ENCODE data around the gene LRCH1.

DNA sequence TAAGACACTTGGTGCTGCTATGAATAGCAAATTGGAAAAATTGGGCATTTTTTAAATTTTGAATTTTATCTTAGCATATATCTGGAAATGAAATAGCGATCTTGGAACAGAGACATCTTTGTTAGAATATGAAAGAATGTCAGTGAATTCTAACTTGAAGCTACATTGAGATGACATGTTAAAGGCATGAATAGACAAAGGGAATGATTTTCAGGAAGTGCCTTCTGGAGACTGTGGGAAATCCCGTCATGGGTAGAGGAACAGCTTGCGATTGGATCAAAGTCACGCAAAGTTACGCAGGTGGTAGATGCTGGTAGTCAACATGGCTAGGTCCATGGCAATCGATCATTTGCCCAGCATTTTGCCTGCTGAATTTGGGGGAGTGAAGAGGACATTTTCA is 43.5 kb downstream of the LRCH1 start:
- TF ChIP-seq, protein P1, sequence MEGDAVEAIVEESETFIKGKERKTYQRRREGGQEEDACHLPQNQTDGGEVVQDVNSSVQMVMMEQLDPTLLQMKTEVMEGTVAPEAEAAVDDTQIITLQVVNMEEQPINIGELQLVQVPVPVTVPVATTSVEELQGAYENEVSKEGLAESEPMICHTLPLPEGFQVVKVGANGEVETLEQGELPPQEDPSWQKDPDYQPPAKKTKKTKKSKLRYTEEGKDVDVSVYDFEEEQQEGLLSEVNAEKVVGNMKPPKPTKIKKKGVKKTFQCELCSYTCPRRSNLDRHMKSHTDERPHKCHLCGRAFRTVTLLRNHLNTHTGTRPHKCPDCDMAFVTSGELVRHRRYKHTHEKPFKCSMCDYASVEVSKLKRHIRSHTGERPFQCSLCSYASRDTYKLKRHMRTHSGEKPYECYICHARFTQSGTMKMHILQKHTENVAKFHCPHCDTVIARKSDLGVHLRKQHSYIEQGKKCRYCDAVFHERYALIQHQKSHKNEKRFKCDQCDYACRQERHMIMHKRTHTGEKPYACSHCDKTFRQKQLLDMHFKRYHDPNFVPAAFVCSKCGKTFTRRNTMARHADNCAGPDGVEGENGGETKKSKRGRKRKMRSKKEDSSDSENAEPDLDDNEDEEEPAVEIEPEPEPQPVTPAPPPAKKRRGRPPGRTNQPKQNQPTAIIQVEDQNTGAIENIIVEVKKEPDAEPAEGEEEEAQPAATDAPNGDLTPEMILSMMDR (conservative IDR thresholded peaks at IDR 0.05 in 1 of 2, IDR thresholded peaks at IDR 0.05 in 1 of 2; ENCODE audit: low read depth in 1 of 2, low read length in 2 of 2): no peak
- TF ChIP-seq EZH2 (IDR thresholded peaks at IDR 0.05; ENCODE audit: low read length, missing control alignments): no peak

All from fibroblast of lung (primary cell).